PC-9 (cell line): ENCODE data around the gene TTC27. TPM values are rescaled to one million over a fixed set of nuclear protein-coding genes. Genes with fewer than 3 reads are reported as not detected.

Experiments
- BruUV-seq: library from RNA; stranded (reverse); fragments of 400-500 nt; replicated peaks from 2 replicates; lab custom pipeline; 2021; lab: Mats Ljungman, UMichigan
- CTCF ChIA-PET: fragments of 300-600 bp; sonication (Branson Sonifier 250); formaldehyde crosslinking; loops from one replicate; lab custom pipeline; 2022; ENCODE audit warnings: antibody characterized with exemption; lab: Charles Lee
- POLR2A ChIA-PET: fragments of 300-600 bp; sonication (Branson Sonifier 250); formaldehyde crosslinking; loops from one replicate; lab custom pipeline; 2022; ENCODE audit warnings: antibody characterized with exemption; ENCODE audit not compliant: unreplicated experiment; lab: Charles Lee
- DNase-seq, 2 experiments: peaks; one replicate each; pipeline versions ENCODE4 v3.0.0 to v3.0.0-alpha.2; 2015 to 2022; ENCODE audit warnings: mixed read lengths in 1 of 2
- H2AFZ ChIP-seq: fragments of 200-600 bp; sonication (generic); 2 replicates; pipeline ENCODE4 v1.8.1; 2017; ENCODE audit warnings: antibody characterized with exemption
- H3F3A ChIP-seq: fragments of 200-600 bp; sonication (generic); 2 replicates; pipeline ENCODE4 v1.8.1; 2017; ENCODE audit warnings: antibody characterized with exemption, mild to moderate bottlenecking, low read depth; ENCODE audit not compliant: insufficient read depth
- H3K27ac ChIP-seq: fragments of 200-600 bp; sonication (generic); 2 replicates; pipeline ENCODE4 v1.6.1; 2016; ENCODE audit warnings: mixed run types
- H3K27me3 ChIP-seq: fragments of 200-600 bp; sonication (generic); 2 replicates; pipeline ENCODE4 v1.6.1; 2016; ENCODE audit warnings: low read depth, mixed run types; ENCODE audit not compliant: insufficient read depth
- H3K36me3 ChIP-seq: fragments of 200-600 bp; sonication (generic); 2 replicates; pipeline ENCODE4 v1.6.1; 2016; ENCODE audit warnings: low read depth, mixed run types
- H3K4me1 ChIP-seq: fragments of 200-600 bp; sonication (generic); replicated peaks from 2 replicates; pipeline ENCODE4 v1.6.1; 2016; ENCODE audit warnings: mixed run types; ENCODE audit not compliant: insufficient read depth
- H3K4me2 ChIP-seq: fragments of 200-600 bp; sonication (generic); 2 replicates; pipeline ENCODE4 v1.6.1; 2017; ENCODE audit warnings: mixed run types
- H3K4me3 ChIP-seq: fragments of 200-600 bp; sonication (generic); 2 replicates; pipeline ENCODE4 v1.6.1; 2016; ENCODE audit warnings: mixed run types
- H3K79me2 ChIP-seq: fragments of 200-600 bp; sonication (generic); 2 replicates; pipeline ENCODE4 v1.6.1; 2017; ENCODE audit warnings: low read depth, mixed run types
- H3K9me2 ChIP-seq: fragments of 200-600 bp; sonication (generic); 2 replicates; pipeline ENCODE4 v1.8.1; 2017; ENCODE audit warnings: mild to moderate bottlenecking; ENCODE audit not compliant: insufficient read depth
- H3K9me3 ChIP-seq: fragments of 200-600 bp; sonication (generic); 2 replicates; pipeline ENCODE4 v1.8.1; 2016; ENCODE audit warnings: low read depth; ENCODE audit not compliant: insufficient read depth
- H4K20me1 ChIP-seq: fragments of 200-600 bp; sonication (generic); 2 replicates; pipeline ENCODE4 v1.8.1; 2017; ENCODE audit not compliant: insufficient read depth
- EZH2 ChIP-seq: fragments of 200-600 bp; sonication (generic); IDR thresholded peaks from 2 replicates; pipeline ENCODE4 v1.8.0; 2017; ENCODE audit warnings: antibody characterized with exemption, low read depth
- intact Hi-C: fragments of 100-400 bp; cut with micrococcal nuclease; formaldehyde crosslinking; loops from one replicate; pipeline ENCODE4 v1.10.0; 2022; ENCODE audit not compliant: unreplicated experiment
- total RNA-seq: library from RNA; stranded (reverse); gene quantifications from 2 replicates; pipeline ENCODE4 v1.2.3, GENCODE V29; 2021
- TF ChIP-seq, protein P1 (sequence below): fragments of 200-600 bp; sonication (generic); conservative IDR thresholded peaks from 2 replicates; pipeline ENCODE4 v1.6.1; 2017; ENCODE audit warnings: mixed run types, antibody characterized with exemption, mild to moderate bottlenecking, moderate library complexity

Gene TTC27
- total RNA-seq, 1 experiment from 2014 or later, result 12.8 TPM

DNA sequence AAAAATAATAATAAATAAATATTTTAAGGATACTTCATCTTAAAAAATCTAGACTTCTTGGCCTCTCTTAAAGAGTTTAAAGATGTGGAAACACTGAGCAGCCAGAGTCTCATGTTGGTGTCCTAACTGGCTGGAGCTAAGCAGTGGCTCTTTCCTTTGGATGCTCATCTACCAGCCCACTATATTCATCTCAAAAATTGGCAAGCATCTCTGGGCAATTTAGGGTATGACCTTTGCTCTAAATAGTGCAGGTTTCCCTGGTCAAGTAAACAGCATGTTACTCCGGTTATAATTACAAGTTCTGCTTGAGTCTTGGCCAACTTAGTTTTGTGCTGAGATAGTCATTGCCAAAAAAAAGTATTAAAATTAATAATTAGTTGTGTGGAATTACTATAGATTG, 117.8 kb downstream of the TTC27 start:
- no peaks in the 10 kb centered on the region for H3K79me2 ChIP-seq
- H2AFZ ChIP-seq, result no peak overlapping the region
- H3K4me2 ChIP-seq, result no peak overlapping the region
- DNase-seq, result no peak
- no peaks in the 10 kb centered on the region for H3K9me3 ChIP-seq
- H3K36me3 ChIP-seq, result no peaks in the 10 kb centered on the region
- H3K4me3 ChIP-seq, result no peak overlapping the region
- no peak overlapping the region for H3K27ac ChIP-seq
- H4K20me1 ChIP-seq, result no peaks in the 10 kb centered on the region
- POLR2A ChIA-PET, result no interaction called here
- intact Hi-C loops, result no loop called here
- no TSS peak for BruUV-seq
- TF ChIP-seq, protein P1, sequence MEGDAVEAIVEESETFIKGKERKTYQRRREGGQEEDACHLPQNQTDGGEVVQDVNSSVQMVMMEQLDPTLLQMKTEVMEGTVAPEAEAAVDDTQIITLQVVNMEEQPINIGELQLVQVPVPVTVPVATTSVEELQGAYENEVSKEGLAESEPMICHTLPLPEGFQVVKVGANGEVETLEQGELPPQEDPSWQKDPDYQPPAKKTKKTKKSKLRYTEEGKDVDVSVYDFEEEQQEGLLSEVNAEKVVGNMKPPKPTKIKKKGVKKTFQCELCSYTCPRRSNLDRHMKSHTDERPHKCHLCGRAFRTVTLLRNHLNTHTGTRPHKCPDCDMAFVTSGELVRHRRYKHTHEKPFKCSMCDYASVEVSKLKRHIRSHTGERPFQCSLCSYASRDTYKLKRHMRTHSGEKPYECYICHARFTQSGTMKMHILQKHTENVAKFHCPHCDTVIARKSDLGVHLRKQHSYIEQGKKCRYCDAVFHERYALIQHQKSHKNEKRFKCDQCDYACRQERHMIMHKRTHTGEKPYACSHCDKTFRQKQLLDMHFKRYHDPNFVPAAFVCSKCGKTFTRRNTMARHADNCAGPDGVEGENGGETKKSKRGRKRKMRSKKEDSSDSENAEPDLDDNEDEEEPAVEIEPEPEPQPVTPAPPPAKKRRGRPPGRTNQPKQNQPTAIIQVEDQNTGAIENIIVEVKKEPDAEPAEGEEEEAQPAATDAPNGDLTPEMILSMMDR, result no peak
- TF ChIP-seq EZH2, result no peak
- H3K9me2 ChIP-seq, result peaks cover 4% of the 10 kb centered on the region; the same call in 1 of the 2 replicates
- H3K27me3 ChIP-seq, result no peaks in the 10 kb centered on the region
- CTCF ChIA-PET, result no interaction called here
- H3K4me1 ChIP-seq, result no peaks in the 10 kb centered on the region
- no peaks in the 10 kb centered on the region for H3F3A ChIP-seq

GRCh38 chr2:32746669-32747068, 118.8 kb downstream of the TTC27 start:
- TF ChIP-seq, protein P1, result no peak
- TF ChIP-seq EZH2, result no peak
- Histone ChIP-seq H3K27me3 (no peaks in the 10 kb centered on the region), H3K4me2 (no peak overlapping the region), H4K20me1 (no peaks in the 10 kb centered on the region), H3K4me1 (no peaks in the 10 kb centered on the region), H3K27ac (no peak overlapping the region), H3K36me3 (no peaks in the 10 kb centered on the region), H3K4me3 (no peak overlapping the region), H3K9me3 (no peaks in the 10 kb centered on the region), H3K79me2 (no peaks in the 10 kb centered on the region), H3F3A (no peaks in the 10 kb centered on the region), H2AFZ (no peak overlapping the region), H3K9me2 (peaks cover 4% of the 10 kb centered on the region; the same call in 1 of the 2 replicates)
- no TSS peak for BruUV-seq
- ChIA-PET POLR2A (no interaction called here), CTCF (no interaction called here)
- intact Hi-C loops, result no loop called here
- DNase-seq, result no peak

- no peaks in the 10 kb centered on the region for H3F3A ChIP-seq
- no peaks in the 10 kb centered on the region for H4K20me1 ChIP-seq
- BruUV-seq, result no TSS peak
- intact Hi-C loops, result no loop called here
- no peak for DNase-seq
- H3K36me3 ChIP-seq, result no peaks in the 10 kb centered on the region
- H3K9me3 ChIP-seq, result no peaks in the 10 kb centered on the region
- ChIA-PET POLR2A (no interaction called here), CTCF (no interaction called here)
- no peaks in the 10 kb centered on the region for H3K79me2 ChIP-seq
- H2AFZ ChIP-seq, result no peak overlapping the region
- H3K4me2 ChIP-seq, result no peak overlapping the region
- TF ChIP-seq, protein P1, result no peak
- TF ChIP-seq EZH2, result no peak
- H3K9me2 ChIP-seq, result peaks cover 4% of the 10 kb centered on the region; the same call in 1 of the 2 replicates
- H3K4me1 ChIP-seq, result no peaks in the 10 kb centered on the region
- H3K27ac ChIP-seq, result no peak overlapping the region
- H3K4me3 ChIP-seq, result no peak overlapping the region
- H3K27me3 ChIP-seq, result no peaks in the 10 kb centered on the region
Observed at GRCh38 chr2:32748158-32748557, 120.3 kb downstream of the TTC27 start.
